Astrocyte (in vitro differentiated cells and primary cell): ENCODE data around the gene MEG3. TPM values are rescaled to one million over a fixed set of nuclear protein-coding genes. Genes with fewer than 3 reads are reported as not detected.

Experiments used
- DNase-seq: peaks from one replicate; pipeline ENCODE4 v3.0.0-alpha.2; 2010; ENCODE audit warnings: low read depth
- FAIRE-seq: peaks from 2 replicates; lab custom pipeline; 2011; peaks lifted over from hg19 to GRCh38; lab: Jason Lieb, UNC
- H2AFZ ChIP-seq: 2 replicates; pipeline ENCODE4 v1.6.0; 2012; ENCODE audit warnings: low read depth, low read length, inconsistent platforms
- H3K27ac ChIP-seq: 2 replicates; pipeline ENCODE4 v1.5.1; 2011; ENCODE audit warnings: low read depth, low read length, inconsistent platforms
- H3K27me3 ChIP-seq: 2 replicates; pipeline ENCODE4 v1.6.0; 2011; ENCODE audit warnings: low read length, inconsistent platforms; ENCODE audit not compliant: insufficient read depth
- H3K36me3 ChIP-seq: 2 replicates; pipeline ENCODE4 v1.5.1; 2011; ENCODE audit warnings: low read length, inconsistent platforms; ENCODE audit not compliant: insufficient read depth
- H3K4me1 ChIP-seq: 2 replicates; pipeline ENCODE4 v1.5.1; 2011; ENCODE audit warnings: low read length, inconsistent platforms; ENCODE audit not compliant: insufficient read depth
- H3K4me2 ChIP-seq: 2 replicates; pipeline ENCODE4 v1.6.0; 2012; ENCODE audit warnings: low read length, inconsistent platforms
- H3K4me3 ChIP-seq: 2 replicates; pipeline ENCODE4 v1.5.1; 2011; ENCODE audit warnings: low read depth, mild to moderate bottlenecking, low read length, inconsistent platforms; ENCODE audit not compliant: insufficient read depth
- H3K79me2 ChIP-seq: 2 replicates; pipeline ENCODE4 v1.6.0; 2012; ENCODE audit warnings: mild to moderate bottlenecking, low read length, inconsistent platforms; ENCODE audit not compliant: insufficient read depth
- H3K9ac ChIP-seq: 2 replicates; pipeline ENCODE4 v1.6.0; 2012; ENCODE audit warnings: mild to moderate bottlenecking, low read length, inconsistent platforms
- H3K9me3 ChIP-seq: 2 replicates; pipeline ENCODE4 v1.5.1; 2012; ENCODE audit warnings: low read depth, mild to moderate bottlenecking, low read length, inconsistent platforms; ENCODE audit not compliant: insufficient read depth
- H4K20me1 ChIP-seq: 2 replicates; pipeline ENCODE4 v1.6.0; 2012; ENCODE audit warnings: low read length, inconsistent platforms; ENCODE audit not compliant: insufficient read depth
- H3K27ac Mint-ChIP-seq: one replicate; pipeline ENCODE4 v1.8.0; 2021; ENCODE audit warnings: mild to moderate bottlenecking, mixed read lengths; ENCODE audit not compliant: unreplicated experiment
- H3K27me3 Mint-ChIP-seq: one replicate; pipeline ENCODE4 v1.8.0; 2021; ENCODE audit warnings: low read depth, mixed read lengths; ENCODE audit not compliant: unreplicated experiment
- H3K36me3 Mint-ChIP-seq: one replicate; pipeline ENCODE4 v1.8.0; 2021; ENCODE audit warnings: low read depth, mixed read lengths; ENCODE audit not compliant: unreplicated experiment
- H3K4me1 Mint-ChIP-seq: one replicate; pipeline ENCODE4 v1.8.0; 2021; ENCODE audit warnings: low read depth, mixed read lengths; ENCODE audit not compliant: unreplicated experiment
- H3K4me3 Mint-ChIP-seq: one replicate; pipeline ENCODE4 v1.8.0; 2021; ENCODE audit warnings: mild to moderate bottlenecking, moderate library complexity, mixed read lengths; ENCODE audit not compliant: unreplicated experiment
- H3K9me3 Mint-ChIP-seq: one replicate; pipeline ENCODE4 v1.8.0; 2021; ENCODE audit warnings: mild to moderate bottlenecking, mixed read lengths; ENCODE audit not compliant: unreplicated experiment
- EZH2 ChIP-seq: IDR thresholded peaks from 2 replicates; pipeline ENCODE4 v1.6.1; 2012; ENCODE audit warnings: mild to moderate bottlenecking, low read length, inconsistent platforms; ENCODE audit not compliant: insufficient read depth
- total RNA-seq: library from RNA; stranded (reverse); gene quantifications from 2 replicates; pipeline ENCODE4 v1.2.1, GENCODE V29; 2021
- TF ChIP-seq, protein P1 (sequence below): IDR thresholded peaks from 2 replicates; pipeline ENCODE4 v1.5.1; 2011; ENCODE audit warnings: low read depth, mild to moderate bottlenecking, inconsistent platforms, low read length, moderate library complexity; ENCODE audit not compliant: insufficient read depth

MEG3 gene
- total RNA-seq, 1 donor from 2014 or later: not detected

DNA sequence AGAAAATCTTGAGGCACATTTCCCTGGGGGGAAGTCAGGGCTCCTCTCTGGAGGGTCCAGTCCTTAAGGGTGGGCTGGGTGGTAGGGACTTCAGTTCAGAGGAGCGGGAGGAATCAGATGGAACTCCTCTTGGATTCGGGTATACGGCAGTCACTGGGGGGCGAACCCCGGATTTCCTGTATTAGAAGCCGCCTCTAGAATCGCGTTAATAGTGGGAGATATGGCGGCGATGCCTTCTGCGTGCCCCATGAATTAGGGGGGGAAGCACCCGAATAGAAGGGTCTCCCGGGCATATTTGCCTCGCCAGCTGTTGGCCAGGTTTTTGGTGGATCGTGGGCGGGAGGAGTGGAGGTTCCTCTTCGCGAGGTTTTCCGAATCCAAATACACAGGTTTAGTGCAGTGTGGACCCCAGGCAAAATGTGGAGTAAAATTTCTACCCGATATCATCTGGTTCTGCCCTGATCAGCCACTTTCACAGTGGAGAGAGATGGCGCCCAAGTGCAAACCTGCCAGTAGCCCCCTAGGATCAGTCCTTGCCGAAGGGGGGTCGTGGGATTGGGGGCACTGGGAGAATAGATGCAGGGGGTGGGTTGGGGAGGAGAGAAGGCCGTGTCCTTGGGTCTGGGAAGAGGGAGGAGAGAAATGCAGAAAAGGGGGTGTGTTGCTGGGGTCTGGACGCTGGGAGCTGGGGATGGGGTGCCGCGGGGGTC, 628 bp downstream of the MEG3 start:
- peaks cover 54% of the 10 kb centered on the region for H3K79me2 ChIP-seq
- H3K4me2 ChIP-seq: peak overlapping the region; percentile 89
- peaks cover 2% of the 10 kb centered on the region for H3K36me3 Mint-ChIP-seq
- peaks cover 21% of the 10 kb centered on the region for H3K27me3 Mint-ChIP-seq
- no peak for FAIRE-seq
- H3K9me3 Mint-ChIP-seq: peaks cover 13% of the 10 kb centered on the region
- peaks cover 19% of the 10 kb centered on the region for H3K4me1 ChIP-seq
- no peak overlapping the region for H3K27ac Mint-ChIP-seq
- H4K20me1 ChIP-seq: peaks cover 45% of the 10 kb centered on the region
- H3K9me3 ChIP-seq: peaks cover 2% of the 10 kb centered on the region
- H3K9ac ChIP-seq: peak overlapping the region; percentile 100
- H3K36me3 ChIP-seq: peaks cover 17% of the 10 kb centered on the region
- peaks cover 7% of the 10 kb centered on the region for H3K4me1 Mint-ChIP-seq
- no peak overlapping the region for H3K4me3 Mint-ChIP-seq
- no peaks in the 10 kb centered on the region for H3K27me3 ChIP-seq
- peak overlapping the region; percentile 91 for H3K27ac ChIP-seq
- TF ChIP-seq, protein P1, sequence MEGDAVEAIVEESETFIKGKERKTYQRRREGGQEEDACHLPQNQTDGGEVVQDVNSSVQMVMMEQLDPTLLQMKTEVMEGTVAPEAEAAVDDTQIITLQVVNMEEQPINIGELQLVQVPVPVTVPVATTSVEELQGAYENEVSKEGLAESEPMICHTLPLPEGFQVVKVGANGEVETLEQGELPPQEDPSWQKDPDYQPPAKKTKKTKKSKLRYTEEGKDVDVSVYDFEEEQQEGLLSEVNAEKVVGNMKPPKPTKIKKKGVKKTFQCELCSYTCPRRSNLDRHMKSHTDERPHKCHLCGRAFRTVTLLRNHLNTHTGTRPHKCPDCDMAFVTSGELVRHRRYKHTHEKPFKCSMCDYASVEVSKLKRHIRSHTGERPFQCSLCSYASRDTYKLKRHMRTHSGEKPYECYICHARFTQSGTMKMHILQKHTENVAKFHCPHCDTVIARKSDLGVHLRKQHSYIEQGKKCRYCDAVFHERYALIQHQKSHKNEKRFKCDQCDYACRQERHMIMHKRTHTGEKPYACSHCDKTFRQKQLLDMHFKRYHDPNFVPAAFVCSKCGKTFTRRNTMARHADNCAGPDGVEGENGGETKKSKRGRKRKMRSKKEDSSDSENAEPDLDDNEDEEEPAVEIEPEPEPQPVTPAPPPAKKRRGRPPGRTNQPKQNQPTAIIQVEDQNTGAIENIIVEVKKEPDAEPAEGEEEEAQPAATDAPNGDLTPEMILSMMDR: no peak
- no peak for TF ChIP-seq EZH2
- H3K4me3 ChIP-seq: peak overlapping the region; percentile 87
- H2AFZ ChIP-seq: no peak overlapping the region
- DNase-seq: no peak

DNA sequence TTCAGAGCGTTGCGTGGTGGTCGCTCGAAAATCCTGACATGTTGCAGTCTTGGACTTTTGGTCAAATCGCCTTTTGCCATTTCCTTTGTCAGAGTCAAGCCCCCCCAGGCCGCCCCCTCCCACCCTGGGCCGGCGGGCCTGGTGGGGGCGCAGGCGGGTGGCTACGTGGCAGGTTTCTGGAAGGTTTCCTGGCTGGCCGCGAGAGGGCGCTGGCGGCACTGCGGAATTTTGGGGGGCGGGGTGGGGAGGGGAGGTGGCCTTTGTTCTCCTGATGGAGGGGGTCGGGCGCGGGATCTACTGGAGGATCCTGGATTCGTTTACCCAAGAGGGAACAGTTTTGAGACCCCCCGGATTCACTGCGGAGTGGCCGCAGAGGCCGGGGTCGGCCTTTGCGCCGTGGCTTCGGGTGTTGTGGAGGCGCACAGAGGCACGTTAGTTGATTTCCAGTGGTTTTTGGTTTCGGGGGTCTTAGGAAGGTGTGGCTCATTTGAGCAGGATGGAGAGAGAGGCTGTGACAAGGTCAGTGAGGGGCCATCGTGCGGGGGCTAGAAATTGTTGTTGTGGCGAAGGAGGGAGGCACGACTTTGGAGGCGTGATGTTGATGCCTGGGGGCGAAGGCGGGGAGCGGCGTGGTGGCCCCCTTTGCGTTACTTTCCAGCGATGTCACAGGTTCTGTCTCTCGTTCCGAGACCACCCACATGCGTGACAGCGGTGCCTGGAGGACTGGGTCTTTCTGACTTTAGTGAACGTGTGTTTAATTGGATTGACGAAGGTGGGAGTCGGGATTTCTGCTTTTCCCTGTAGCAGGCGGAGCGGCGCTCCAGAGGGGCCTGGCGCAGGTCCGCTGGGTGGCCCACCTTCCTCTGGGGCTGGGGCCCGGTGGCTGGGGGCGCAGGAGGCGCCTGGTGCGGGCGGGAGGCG, 1.4 kb downstream of the MEG3 start:
- FAIRE-seq: no peak
- H4K20me1 ChIP-seq: peaks cover 53% of the 10 kb centered on the region
- Mint-ChIP-seq H3K27me3 (peaks cover 19% of the 10 kb centered on the region), H3K4me3 (no peak overlapping the region), H3K27ac (no peak overlapping the region), H3K9me3 (peaks cover 13% of the 10 kb centered on the region), H3K36me3 (peaks cover 2% of the 10 kb centered on the region), H3K4me1 (peaks cover 7% of the 10 kb centered on the region)
- no peak for DNase-seq
- peak overlapping the region; percentile 100 for H3K9ac ChIP-seq
- peaks cover 62% of the 10 kb centered on the region for H3K79me2 ChIP-seq
- peak overlapping the region; percentile 87 for H3K4me3 ChIP-seq
- no peak for TF ChIP-seq EZH2
- TF ChIP-seq, protein P1: peak; percentile 7
- no peaks in the 10 kb centered on the region for H3K27me3 ChIP-seq
- peaks cover 2% of the 10 kb centered on the region for H3K9me3 ChIP-seq
- H3K36me3 ChIP-seq: peaks cover 17% of the 10 kb centered on the region
- peak overlapping the region; percentile 89 for H3K4me2 ChIP-seq
- H2AFZ ChIP-seq: no peak overlapping the region
- H3K27ac ChIP-seq: peak overlapping the region; percentile 91
- H3K4me1 ChIP-seq: peaks cover 21% of the 10 kb centered on the region
